ENCODE results near the gene NACC2. TPM values are rescaled to one million over a fixed set of nuclear protein-coding genes. Genes with fewer than 3 reads are reported as not detected.

Gene NACC2
- total and polyA plus RNA-seq, 2 donors (not counting 3 experiments of a cell fraction or from before 2014, with no cell fraction given) = 15.8 to 27.1 TPM

DNA sequence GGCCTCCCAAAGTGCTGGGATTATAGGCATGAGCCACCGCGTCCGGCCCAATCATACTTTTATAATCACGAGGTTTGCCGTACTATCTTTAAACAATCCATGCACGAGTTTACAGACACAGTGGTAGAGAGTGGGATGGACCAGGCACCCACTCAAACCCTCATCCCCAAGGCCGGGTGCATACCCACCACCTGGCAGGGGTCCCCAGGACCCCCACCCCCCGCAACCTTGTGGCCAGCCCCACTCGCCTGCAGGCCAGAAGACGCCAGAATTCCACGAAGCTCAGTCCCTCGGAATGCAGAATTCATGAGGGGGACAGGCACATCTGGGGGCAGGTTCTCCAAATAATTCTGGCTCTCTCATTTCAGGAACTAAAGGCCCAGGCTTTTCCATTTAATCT is 17.1 kb downstream of the NACC2 start:
- H3K9me3 ChIP-seq (replicated peaks; ENCODE audit: control insufficient read depth, insufficient read depth, low read length) = no peaks in the 10 kb centered on the region
- no peaks in the 10 kb centered on the region for H3K4me1 ChIP-seq (ENCODE audit: control insufficient read depth, extremely low read depth, insufficient read depth, low read length)
- H3K4me2 ChIP-seq (ENCODE audit: insufficient read depth, low read length) = no peak overlapping the region
- no peak overlapping the region for H2AFZ ChIP-seq (ENCODE audit: low read depth, low read length)
- no TSS peak for BruUV-seq (replicated peaks)
- no peak overlapping the region for H3K27ac ChIP-seq (ENCODE audit: insufficient read depth, low read depth, low read length)
- peaks cover 0 to 12% of the 10 kb centered on the region in 2 experiments for H3K36me3 ChIP-seq (ENCODE audit: control insufficient read depth in 2 of 2, extremely low read depth in 1 of 2, insufficient read depth in 2 of 2, low read length in 2 of 2)
- intact Hi-C loops (cut with micrococcal nuclease) = no loop called here
- no peak for TF ChIP-seq POLR2A (IDR thresholded peaks at IDR 0.05; ENCODE audit: low read depth, low read length)
- TF ChIP-seq JUN (IDR thresholded peaks at IDR 0.05; ENCODE audit: borderline replicate concordance, insufficient read depth, insufficient read length, low read depth) = no peak
- TF ChIP-seq, protein P1, sequence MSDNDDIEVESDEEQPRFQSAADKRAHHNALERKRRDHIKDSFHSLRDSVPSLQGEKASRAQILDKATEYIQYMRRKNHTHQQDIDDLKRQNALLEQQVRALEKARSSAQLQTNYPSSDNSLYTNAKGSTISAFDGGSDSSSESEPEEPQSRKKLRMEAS (IDR thresholded peaks at IDR 0.05; ENCODE audit: insufficient read depth, insufficient read length) = no peak
- no peak for TF ChIP-seq FOS (IDR thresholded peaks at IDR 0.05; ENCODE audit: borderline replicate concordance, insufficient read depth, low read length)
- TF ChIP-seq POLR2AphosphoS5 (IDR thresholded peaks at IDR 0.05; ENCODE audit: insufficient read depth, low read depth, low read length) = no peak
- TF ChIP-seq MYC (IDR thresholded peaks at IDR 0.05; ENCODE audit: low read depth, low read length) = no peak
- TF ChIP-seq, protein P2, sequence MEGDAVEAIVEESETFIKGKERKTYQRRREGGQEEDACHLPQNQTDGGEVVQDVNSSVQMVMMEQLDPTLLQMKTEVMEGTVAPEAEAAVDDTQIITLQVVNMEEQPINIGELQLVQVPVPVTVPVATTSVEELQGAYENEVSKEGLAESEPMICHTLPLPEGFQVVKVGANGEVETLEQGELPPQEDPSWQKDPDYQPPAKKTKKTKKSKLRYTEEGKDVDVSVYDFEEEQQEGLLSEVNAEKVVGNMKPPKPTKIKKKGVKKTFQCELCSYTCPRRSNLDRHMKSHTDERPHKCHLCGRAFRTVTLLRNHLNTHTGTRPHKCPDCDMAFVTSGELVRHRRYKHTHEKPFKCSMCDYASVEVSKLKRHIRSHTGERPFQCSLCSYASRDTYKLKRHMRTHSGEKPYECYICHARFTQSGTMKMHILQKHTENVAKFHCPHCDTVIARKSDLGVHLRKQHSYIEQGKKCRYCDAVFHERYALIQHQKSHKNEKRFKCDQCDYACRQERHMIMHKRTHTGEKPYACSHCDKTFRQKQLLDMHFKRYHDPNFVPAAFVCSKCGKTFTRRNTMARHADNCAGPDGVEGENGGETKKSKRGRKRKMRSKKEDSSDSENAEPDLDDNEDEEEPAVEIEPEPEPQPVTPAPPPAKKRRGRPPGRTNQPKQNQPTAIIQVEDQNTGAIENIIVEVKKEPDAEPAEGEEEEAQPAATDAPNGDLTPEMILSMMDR (IDR thresholded peaks at IDR 0.05; ENCODE audit: extremely low read depth in 1 of 2, insufficient read depth in 1 of 2, low read depth in 1 of 2, low read length in 2 of 2) = no peak
- TF ChIP-seq EZH2 (IDR thresholded peaks at IDR 0.05; ENCODE audit: borderline replicate concordance, low read depth, low read length, severe bottlenecking) = no peak
- TF ChIP-seq GATA2 (IDR thresholded peaks at IDR 0.05; ENCODE audit: insufficient read depth, insufficient read length, low read depth, low read length) = no peak
- no peaks in the 10 kb centered on the region for H3K9me1 ChIP-seq (replicated peaks; ENCODE audit: control insufficient read depth, extremely low read depth, insufficient read depth, low read length)
- H3K4me3 ChIP-seq (replicated peaks in 1 of 3; ENCODE audit: insufficient read depth in 1 of 3, low read depth in 1 of 3, low read length in 3 of 3) = no peak overlapping the region
- H3K9ac ChIP-seq (replicated peaks; ENCODE audit: extremely low read depth, insufficient read depth, low read length) = no peak overlapping the region
- DNase-seq (ENCODE audit: low read depth, low spot score) (no peak), FAIRE-seq (no peak)
- no peaks in the 10 kb centered on the region for H3K27me3 ChIP-seq (ENCODE audit: control insufficient read depth in 2 of 2, insufficient read depth in 2 of 2, low read length in 2 of 2)
- no peaks in the 10 kb centered on the region for H4K20me1 ChIP-seq (replicated peaks; ENCODE audit: control insufficient read depth, extremely low read depth, insufficient read depth, low read length)
- peaks cover 74% of the 10 kb centered on the region for H3K79me2 ChIP-seq (ENCODE audit: control insufficient read depth, insufficient read depth, low read length)
- POLR2A ChIA-PET = no interaction called here
- CTCF ChIA-PET = interaction anchor here (1.4 kb wide), 1 partner anchor 17 kb away, joined by 3 read pairs; the partner anchor contains the start of gene NACC2
- dilution Hi-C loops (cut with MboI; ENCODE audit: extremely low pct_ligation_motif_present, low sequenced_read_pairs) = no loop called here
